Measurements from ENCODE around the gene LTK. TPM values are rescaled to one million over a fixed set of nuclear protein-coding genes. Genes with fewer than 3 reads are reported as not detected.

Gene LTK
- total RNA-seq, 1 donor from 2014 or later, result 0.70 TPM

- no peak for DNase-seq (ENCODE audit: extremely low read depth, low read depth, low spot score)
Observed at GRCh38 chr15:41535544-41535943, 21.9 kb upstream of the LTK start.

- no peak for DNase-seq (ENCODE audit: extremely low read depth, low read depth, low spot score)
Observed at GRCh38 chr15:41530363-41530956, 16.8 kb upstream of the LTK start.

- no peak for DNase-seq (ENCODE audit: extremely low read depth, low read depth, low spot score)
Observed at GRCh38 chr15:41523097-41523496, 9.5 kb upstream of the LTK start.

GRCh38 chr15:41521614-41522013 lies 8.0 kb upstream of the LTK start:
- DNase-seq (ENCODE audit: extremely low read depth, low read depth, low spot score), result no peak

- DNase-seq (ENCODE audit: extremely low read depth, low read depth, low spot score), result no peak
Observed at GRCh38 chr15:41520636-41521035, 7.0 kb upstream of the LTK start.

- no peak for DNase-seq (ENCODE audit: extremely low read depth, low read depth, low spot score)
Observed at GRCh38 chr15:41517895-41518449, 4.3 kb upstream of the LTK start.

- no peak for DNase-seq (ENCODE audit: extremely low read depth, low read depth, low spot score)
Observed at GRCh38 chr15:41512940-41513505, 604 bp downstream of the LTK start.

- DNase-seq (ENCODE audit: extremely low read depth, low read depth, low spot score), result no peak
Observed at GRCh38 chr15:41512512-41512939, 1.1 kb downstream of the LTK start.

- no peak for DNase-seq (ENCODE audit: extremely low read depth, low read depth, low spot score)
Observed at GRCh38 chr15:41511899-41512369, 1.7 kb downstream of the LTK start.

- DNase-seq (ENCODE audit: extremely low read depth, low read depth, low spot score), result no peak
Observed at GRCh38 chr15:41511331-41511898, 2.2 kb downstream of the LTK start.

- DNase-seq (ENCODE audit: extremely low read depth, low read depth, low spot score), result no peak
Observed at GRCh38 chr15:41510728-41511127, 2.9 kb downstream of the LTK start.

- DNase-seq (ENCODE audit: extremely low read depth, low read depth, low spot score), result no peak
Observed at GRCh38 chr15:41507820-41508290, 5.8 kb downstream of the LTK start.

- DNase-seq (ENCODE audit: extremely low read depth, low read depth, low spot score), result no peak
Observed at GRCh38 chr15:41506796-41507341, 6.8 kb downstream of the LTK start.

- no peak for DNase-seq (ENCODE audit: extremely low read depth, low read depth, low spot score)
Observed at GRCh38 chr15:41505776-41506175, 7.9 kb downstream of the LTK start.

GRCh38 chr15:41504751-41505492 lies 8.7 kb downstream of the LTK start:
- DNase-seq (ENCODE audit: extremely low read depth, low read depth, low spot score), result no peak

GRCh38 chr15:41503669-41504010 lies 10.0 kb downstream of the LTK start:
- no peak for DNase-seq (ENCODE audit: extremely low read depth, low read depth, low spot score)

- no peak for DNase-seq (ENCODE audit: extremely low read depth, low read depth, low spot score)
Observed at GRCh38 chr15:41502795-41503668, 10.6 kb downstream of the LTK start.

GRCh38 chr15:41501931-41502794 lies 11.5 kb downstream of the LTK start:
- DNase-seq (ENCODE audit: extremely low read depth, low read depth, low spot score), result no peak

Data from glomerular endothelial cell (primary cell).